GM12801 (cell line): ENCODE measurements around the gene ANKRD34B.

Experiments used
- TF ChIP-seq, protein P1 (sequence below): IDR thresholded peaks from one replicate; pipeline ENCODE4 v1.5.1; 2011; ENCODE audit warnings: control low read depth; ENCODE audit not compliant: insufficient read length; ENCODE audit errors: extremely low read depth

ANKRD34B gene

DNA sequence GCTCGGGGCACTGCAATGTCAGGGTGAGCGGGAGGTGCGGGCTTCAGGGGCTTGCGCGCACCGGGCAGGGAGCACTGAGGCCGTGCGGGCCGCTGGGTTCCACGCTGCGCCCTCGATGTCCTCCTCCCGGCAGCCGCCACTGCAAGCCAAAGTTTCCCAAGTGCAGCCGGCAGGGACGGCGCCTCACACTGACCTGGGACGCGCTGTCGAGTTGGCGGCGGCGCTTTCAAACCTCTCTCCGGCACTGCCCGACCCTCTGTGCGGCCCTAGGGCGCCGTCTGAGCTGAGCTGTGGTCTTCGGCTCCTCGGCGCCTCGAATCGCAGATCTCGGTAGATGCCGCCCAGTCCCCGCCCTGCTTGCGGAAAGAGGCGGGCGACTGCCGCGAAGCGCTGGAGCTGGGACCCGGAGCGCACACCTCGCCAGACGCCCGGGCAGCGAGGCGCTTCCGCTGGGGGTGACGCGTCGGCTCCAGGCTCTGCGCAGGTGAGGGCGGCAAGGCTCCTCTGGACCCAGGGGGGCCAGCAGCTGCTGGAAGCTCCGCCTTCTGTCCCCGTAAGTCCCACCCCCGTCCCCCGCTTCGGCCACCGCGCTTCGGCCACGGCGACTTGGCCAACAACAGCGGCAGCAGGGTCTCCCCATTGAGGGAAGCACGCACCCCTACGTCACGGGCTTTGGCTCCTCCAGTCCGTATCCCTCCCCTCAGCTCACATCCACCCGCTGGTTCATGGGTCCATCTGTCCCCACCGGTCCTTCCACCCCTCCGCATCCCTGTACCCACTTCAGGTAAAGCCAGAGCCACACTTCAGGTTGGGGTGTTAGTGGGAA is at the start of gene ANKRD34B:
Gene ANKRD34B, minus strand, starts transcription at position 320 of the 826 bp plus-strand sequence. CDS start 10,261 bp downstream, outside the sequence.
- TF ChIP-seq, protein P1, sequence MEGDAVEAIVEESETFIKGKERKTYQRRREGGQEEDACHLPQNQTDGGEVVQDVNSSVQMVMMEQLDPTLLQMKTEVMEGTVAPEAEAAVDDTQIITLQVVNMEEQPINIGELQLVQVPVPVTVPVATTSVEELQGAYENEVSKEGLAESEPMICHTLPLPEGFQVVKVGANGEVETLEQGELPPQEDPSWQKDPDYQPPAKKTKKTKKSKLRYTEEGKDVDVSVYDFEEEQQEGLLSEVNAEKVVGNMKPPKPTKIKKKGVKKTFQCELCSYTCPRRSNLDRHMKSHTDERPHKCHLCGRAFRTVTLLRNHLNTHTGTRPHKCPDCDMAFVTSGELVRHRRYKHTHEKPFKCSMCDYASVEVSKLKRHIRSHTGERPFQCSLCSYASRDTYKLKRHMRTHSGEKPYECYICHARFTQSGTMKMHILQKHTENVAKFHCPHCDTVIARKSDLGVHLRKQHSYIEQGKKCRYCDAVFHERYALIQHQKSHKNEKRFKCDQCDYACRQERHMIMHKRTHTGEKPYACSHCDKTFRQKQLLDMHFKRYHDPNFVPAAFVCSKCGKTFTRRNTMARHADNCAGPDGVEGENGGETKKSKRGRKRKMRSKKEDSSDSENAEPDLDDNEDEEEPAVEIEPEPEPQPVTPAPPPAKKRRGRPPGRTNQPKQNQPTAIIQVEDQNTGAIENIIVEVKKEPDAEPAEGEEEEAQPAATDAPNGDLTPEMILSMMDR = no peak

DNA sequence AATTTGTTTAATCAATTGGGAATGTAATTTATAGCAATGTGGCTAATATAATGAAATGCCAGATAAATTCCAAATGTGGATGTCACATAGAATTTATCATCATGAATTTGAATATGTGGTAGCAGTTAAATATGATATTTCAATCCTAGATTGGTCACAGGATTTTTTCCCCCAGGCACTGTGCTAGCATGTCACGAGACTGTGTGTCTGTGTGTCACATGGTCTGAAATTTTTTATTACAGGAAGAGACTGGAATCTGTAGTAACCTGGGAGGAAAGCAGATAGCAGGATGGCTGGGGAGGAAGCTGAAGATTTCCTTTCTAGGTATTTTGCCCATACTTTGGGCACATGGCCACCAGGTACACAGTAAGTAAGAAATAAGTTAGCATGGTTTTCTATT is 49.0 kb upstream of the ANKRD34B start:
- TF ChIP-seq, protein P1 = no peak

DNA sequence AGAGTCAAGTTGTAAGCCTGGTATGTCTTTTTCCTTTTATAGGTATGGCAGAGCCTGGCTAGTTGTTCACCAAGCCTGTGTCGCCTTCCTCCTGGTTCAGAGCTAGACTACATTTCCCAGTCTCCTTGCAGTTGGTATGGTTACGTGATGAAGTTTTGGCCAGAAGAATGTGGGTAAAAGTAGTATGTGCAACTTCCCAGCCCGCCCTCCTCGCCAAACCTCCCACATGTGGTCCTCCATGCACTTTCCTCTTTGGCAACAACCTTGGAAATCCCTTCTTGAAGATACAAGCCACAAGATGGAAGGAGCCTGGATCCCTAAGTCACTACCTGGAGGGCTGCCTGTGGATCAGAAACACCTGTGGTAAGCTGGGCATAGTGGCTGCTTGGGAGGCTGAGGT is 48.4 kb upstream of the ANKRD34B start:
- TF ChIP-seq, protein P1 = no peak

DNA sequence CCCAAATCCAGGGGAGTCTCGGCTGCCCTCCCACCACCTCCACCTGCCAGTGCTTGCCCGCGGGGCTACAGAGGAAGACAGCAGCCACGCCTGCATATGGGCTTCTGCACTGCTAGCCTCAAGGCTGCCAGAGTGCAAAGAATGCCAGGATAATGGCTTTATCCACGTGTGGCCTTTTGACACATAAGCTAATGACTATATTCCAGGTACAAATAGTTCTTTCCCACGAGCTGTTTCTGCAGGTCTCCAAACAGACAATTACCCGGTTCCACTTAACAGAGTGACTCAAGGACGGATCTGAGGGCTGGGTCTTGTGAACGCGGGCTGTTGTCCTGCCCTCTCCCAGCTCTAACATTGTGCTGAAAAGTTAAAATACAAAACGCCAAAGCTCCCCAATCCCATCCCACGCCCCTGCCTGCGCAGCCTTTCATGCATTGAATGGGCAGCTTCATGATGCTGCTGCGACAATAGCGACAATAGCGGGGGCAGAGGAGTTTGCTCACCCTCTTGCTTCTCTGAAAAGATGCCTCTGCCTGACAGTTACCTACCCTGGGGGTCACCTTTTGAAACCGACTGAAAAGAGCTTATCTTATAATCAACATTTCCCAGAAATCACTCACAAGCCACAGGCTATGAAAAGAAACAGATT is 45.3 kb upstream of the ANKRD34B start:
- TF ChIP-seq, protein P1 = no peak

DNA sequence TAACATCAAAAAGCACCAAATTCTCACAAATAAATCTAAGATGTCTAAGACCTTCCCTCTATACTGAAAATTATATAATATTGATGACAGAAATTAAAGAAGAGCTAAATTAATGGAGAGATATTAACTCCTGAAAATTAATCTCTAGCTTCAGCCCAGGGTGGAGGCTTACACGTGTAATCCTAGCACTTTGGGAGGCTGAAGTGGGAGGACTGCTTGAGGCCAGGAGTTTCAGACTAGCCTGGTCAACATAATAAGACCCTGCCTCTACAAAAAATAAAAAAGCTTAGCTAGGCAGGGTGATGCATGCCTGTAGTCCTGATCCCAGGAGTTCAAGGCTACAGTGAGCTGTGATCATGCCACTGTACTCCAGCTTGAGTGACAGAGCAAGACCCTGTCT is 39.6 kb upstream of the ANKRD34B start:
- TF ChIP-seq, protein P1 = no peak

DNA sequence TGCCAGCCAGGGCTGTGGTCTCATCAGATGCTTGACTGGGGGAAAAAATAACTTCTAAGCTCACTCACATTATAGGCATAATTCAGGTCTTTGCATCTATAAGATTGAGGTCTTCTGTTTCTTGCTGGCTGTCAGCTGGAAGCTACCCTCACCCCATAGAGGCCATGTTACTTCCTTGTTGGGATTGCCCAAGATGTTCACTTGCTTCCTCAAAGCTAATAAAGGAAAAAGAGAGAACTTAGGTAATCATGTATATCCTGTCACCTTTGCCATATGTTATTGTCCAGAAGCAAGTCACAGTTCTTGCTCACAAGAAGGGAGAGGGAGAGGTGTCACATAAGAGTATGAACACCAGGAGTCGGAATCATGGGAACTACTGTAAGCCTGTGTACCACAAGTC is 38.7 kb upstream of the ANKRD34B start:
- TF ChIP-seq, protein P1 = no peak

DNA sequence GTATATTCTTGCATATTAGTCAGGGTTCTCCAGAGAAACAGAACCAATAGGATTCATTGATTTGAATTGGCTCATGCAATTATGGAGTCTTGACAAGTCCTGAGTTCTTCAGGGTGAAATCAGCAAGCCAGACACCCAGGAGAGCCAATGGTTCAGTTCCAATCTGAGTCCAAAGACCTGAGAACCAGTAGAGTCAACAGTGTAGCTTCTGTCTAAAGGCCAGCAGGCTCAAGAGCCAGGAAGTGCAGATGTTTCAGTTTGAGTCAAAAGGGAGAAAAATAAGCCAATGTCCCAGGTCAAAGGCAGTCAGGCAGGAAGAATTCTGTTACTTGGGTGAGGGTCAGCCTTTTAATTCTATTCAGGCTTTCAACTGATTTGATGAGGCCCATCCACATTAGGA is 37.8 kb upstream of the ANKRD34B start:
- TF ChIP-seq, protein P1 = no peak
